ENCODE measurements around the gene CYB5B.
"Not testable (repeated sequence)": the region's sequence is repeated elsewhere in the genome, so short reads cannot be mapped to it uniquely, and the experiment has no call there.

The CYB5B gene

GRCh38 chr16:69410219-69410990 lies 14.0 kb upstream of the CYB5B start:
- no peak for DNase-seq

GRCh38 chr16:69411064-69411985 lies 13.1 kb upstream of the CYB5B start:
- DNase-seq: no peak

- no peak for DNase-seq
These were observed 12.1 kb upstream of the CYB5B start for GRCh38 chr16:69412287-69412686.

GRCh38 chr16:69413045-69413664 lies 11.3 kb upstream of the CYB5B start:
- DNase-seq: no peak

- no peak for DNase-seq
These were observed 6.8 kb upstream of the CYB5B start for GRCh38 chr16:69417520-69418199.

DNA sequence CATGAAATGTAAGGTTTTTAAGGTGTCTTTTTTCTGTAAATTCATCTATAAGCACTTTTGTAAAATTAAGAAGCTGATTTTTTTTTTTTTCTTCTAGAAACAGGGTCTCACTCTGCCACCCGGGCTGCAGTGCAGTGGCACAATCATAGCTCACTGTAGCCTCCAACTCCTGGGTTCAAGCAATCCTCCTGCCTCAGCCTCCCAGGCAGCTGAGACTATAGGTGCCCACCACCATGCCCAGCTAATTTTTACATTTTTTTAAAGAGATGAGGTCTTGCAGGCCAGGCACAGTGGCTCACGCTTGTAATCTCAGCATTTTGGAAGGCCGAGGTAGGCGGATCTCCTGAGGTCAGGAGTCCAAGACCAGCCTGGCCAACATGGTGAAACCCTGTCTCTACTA lies 4.5 kb upstream of the CYB5B start:
- DNase-seq: no peak

GRCh38 chr16:69423189-69423588 lies 1.2 kb upstream of the CYB5B start:
- no peak for DNase-seq

DNA sequence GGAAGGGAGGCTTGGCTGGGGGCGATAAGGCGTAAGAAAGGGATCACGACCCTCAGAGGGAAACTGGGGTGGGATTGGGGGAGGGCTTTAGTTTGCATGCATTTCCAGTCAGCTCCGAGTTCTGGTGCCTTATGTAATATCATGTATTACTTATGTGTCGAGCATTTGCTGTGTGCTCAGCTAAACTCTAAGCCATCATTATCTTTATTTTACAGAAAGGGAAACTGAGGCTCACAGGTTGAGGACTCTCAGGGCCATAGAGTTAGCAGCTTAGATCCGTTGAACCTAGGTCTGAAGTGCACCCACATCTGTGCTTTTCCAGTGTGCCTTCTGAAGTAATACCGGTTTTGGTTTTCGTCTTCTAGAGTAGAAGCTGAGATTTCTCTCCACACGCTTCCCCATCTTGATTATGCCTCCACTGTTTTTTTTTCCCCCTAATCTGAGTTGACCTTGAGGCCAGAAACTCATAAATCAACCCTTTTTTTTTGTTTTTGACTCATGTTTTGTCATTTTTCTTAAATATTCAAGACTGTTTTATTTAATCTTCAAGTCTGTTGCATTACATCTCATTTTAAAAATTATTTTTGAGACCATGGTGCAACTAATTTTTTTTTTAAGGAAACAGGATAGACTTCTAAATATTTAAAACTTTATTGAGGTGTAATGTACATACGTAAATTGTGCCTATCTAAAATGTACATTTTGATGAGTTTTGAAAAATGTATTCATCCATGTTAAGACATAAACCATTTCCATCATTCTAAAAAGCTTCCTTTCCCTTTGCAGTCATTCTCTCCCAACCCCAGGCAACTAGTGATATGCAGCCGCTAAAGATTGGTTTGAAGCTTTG lies 741 bp downstream of the CYB5B start:
- no peak for DNase-seq

DNA sequence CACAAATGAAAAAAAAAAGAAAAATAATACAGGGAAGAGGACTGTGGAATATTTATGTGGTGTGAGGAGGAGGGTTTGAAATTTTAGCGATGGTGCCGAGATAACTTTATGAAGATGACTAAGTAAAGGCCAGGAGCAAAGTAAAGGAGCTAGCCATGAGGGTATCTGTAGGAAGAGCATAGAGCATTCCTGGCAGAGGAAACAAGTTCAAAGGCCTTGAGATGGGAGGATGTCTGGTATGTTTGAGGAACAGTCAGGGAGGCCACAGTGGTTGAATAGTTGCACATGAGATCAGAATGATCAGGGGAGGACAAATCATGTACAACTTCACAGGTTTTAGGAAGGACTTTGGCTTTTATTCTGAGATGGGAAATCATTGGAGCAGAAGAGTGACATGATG lies 4.2 kb downstream of the CYB5B start:
- no peak for DNase-seq

DNA sequence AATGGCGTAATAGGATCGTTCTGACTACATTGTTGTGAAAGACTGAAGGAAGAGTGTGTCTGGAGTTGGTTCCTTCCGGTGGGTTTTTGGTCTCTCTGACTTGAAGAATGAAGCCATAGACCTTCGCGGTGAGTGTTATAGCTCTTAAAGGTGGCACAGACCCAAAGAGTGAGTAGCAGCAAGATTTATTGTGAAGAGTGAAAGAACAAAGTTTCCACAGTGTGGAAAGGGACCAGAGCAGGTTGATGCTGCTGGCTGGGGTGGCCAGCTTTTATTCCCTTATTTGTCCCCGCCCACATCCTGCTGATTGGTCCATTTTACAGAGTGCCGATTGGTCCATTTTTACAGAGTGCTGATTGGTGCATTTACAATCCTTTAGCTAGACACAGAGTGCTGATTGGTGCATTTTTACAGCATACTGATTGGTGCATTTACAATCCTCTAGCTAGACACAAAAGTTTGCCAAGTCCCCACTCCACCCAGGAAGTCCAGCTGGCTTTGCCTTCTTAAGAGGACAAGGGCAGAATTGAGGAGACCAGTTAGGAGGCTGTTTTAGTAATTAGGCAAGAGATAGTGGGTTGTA lies 4.7 kb downstream of the CYB5B start:
- not testable (repeated sequence) for DNase-seq

DNA sequence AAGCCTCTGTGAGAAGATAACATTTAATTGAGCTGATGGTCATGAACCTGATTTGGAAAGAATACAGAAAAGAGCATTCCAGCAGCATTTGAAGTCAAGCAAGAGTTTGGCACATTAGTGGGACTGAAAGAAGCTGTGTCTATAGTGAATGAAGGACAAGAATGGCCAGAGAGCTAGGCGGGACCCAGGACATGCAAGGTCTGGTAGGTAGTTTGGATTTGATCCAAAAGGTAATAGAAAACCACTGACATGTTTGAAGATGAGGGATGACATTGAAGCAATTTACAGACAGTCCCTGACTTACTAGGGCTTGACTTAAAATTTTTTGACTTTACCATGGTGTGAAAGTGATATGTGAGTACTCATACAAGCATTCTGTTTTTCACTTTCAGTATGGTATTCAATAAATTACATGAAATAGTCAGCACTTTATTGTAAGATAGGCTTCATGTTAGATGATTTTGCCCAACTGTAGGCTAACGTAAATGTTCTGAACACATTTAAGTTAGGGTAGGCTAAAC lies 7.6 kb downstream of the CYB5B start:
- no peak for DNase-seq

DNA sequence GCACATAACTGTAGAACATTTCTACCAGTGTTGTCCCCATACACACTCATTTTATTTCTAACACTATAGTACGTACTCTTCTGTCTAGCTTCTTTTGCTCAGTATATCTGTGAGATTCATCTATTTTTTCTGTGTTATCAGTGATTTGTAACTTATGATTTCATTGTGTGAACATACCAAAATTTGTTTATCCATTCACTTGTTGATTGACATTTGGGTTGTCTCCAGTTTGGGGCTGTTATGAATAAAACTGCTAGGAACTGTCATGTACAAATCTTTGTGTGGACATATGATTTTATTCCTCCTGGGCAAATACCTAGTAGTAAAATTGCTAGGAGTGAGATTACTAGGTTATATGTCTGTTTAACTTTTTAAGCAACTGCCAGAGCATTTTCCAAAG lies 9.6 kb downstream of the CYB5B start:
- no peak for DNase-seq

GRCh38 chr16:69435977-69436820 lies 11.8 kb downstream of the CYB5B start:
- DNase-seq: no peak

DNA sequence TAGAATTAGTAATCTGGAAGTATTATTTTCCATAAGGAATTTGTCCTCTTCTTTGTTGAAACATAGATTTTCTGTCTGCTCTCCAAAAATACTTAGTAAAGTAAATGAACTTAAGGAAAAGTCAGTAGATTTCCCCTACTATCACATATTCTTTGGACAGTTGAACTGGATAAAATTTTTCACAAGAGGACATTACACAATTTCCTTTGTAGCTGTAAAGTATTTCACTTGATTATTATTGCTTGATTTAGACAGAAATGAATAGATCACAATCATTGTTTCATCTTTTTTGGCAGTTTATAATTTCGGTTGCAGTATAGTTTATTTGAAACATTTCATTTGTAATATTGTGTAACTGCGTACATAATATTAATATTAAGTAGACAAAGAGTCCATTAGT lies 12.5 kb downstream of the CYB5B start:
- no peak for DNase-seq

- no peak for DNase-seq
These were observed 14.0 kb downstream of the CYB5B start for GRCh38 chr16:69438465-69438864.

DNA sequence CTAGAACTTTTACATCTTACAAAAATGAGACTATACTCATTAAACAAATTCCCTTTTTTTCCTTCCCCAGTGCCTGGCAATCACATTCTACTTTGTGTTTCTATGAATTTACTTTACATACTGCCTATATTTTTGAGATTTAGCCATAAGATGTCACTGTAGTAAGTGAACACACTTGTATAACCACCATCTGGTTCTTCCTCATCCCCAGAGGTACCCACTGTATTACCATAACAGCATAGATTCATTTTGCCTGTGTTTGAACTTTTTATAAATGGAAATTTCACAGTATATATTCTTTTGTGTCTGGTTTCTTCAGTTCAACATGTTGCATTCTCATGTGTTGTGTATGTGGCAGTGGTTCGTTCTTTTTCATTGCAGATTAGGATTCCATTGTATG lies 15.8 kb downstream of the CYB5B start:
- no peak for DNase-seq

- DNase-seq: not testable (repeated sequence)
These were observed 16.6 kb downstream of the CYB5B start for GRCh38 chr16:69441030-69441429.

DNA sequence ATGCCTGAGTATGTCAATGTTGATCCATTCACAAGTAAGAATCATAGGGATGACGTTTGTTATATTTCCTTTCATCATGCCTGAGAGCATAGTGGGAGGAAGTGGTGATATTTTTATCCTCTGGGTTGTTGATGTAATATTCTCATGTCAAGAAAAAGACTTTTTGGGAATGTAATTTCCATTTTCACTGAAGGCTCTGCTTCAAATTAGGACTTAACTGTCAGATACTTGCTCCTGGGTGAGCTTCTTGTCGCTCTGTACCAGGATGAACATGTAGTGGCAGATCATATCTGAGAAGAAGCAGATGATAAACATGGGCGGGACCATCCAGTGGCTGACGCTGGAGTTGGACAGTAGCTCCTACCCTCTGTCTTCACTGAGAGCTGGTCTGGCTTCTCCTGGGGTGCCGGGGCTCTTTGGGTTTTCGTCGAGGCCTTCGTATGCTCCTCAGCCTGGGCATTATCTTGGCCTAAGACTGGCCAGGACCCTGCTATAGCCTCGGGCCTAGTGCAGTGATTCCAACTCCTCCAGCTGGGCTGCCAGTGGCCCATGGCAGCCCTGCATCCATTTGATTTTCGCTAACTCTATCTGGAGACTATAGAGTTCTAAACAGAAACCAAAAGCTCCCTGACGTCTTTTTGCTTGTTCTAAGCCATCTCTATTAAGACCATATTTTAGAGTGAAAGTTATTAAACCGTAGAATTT lies 19.7 kb downstream of the CYB5B start:
- no peak for DNase-seq

DNA sequence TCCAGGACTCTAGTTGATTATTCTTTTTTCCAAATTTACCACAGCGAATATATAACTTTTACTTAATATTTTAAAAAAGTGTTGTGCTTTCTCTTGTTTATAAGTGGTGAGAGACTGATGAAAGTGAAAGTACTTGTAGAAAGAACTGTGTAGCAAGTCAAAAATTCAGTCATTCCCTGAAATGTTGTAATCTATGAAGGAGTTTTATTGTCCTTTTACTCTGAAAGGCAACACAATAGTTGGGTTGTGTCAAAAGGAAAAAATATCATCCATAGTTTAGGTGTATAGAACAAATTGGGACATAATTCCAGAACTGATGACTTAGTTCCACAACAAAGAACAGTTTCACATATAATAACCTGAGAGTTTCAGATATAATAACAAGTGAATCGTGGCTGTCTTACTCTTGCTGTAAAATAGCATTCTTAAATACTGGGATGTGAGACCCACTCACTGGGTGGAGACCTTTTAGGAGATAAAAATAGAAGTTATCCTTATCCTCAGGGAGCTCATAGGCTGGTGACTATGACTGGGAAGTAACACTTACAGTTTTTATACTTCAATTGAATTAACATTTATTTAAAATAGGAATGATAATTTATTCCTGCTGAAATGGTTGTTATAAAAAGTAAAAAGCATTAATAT lies 20.6 kb downstream of the CYB5B start:
- no peak for DNase-seq

Measured in T-helper 9 cell (primary cell).